Measurements from ENCODE around the gene KIF3B. TPM values are rescaled to one million over a fixed set of nuclear protein-coding genes. Genes with fewer than 3 reads are reported as not detected.

The KIF3B gene
- total RNA-seq, 1 experiment from 2014 or later, result 24.3 TPM

DNA sequence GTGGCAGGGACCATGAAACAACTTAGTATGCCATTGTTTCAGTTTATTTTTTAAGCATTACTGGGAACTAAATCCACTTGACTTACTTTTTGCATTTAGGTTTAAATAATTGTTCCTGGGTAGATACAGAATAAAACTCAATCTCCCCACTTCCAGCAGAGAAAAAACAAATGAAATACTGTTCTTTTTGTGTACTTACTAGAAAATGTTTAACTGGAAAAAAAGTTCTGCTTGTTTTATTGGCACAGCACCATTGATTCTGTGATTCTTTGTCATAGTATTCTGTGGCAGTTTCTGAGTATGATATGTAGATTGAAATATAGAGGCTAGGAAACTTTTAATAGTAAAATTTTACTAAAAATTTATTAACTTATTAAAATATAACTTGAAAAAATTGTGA, 90.9 kb downstream of the KIF3B start:
- H3K4me3 ChIP-seq (ENCODE audit: low read depth, low read length, poor library complexity, severe bottlenecking), result no peak overlapping the region
- no peaks in the 10 kb centered on the region for H3K4me1 ChIP-seq (ENCODE audit: insufficient read depth, low read length, poor library complexity, severe bottlenecking)
- BruUV-seq (replicated peaks), result no TSS peak
- TF ChIP-seq CTCF (conservative IDR thresholded peaks at IDR 0.05; ENCODE audit: low read depth, low read length), result no peak
- no peak for TF ChIP-seq EZH2 (IDR thresholded peaks at IDR 0.05; ENCODE audit: borderline replicate concordance, low read depth, low read length, poor library complexity, severe bottlenecking)
- intact Hi-C loops (cut with micrococcal nuclease; ENCODE audit: unreplicated experiment), result no loop called here
- no peak for DNase-seq (ENCODE audit: low spot score)
- peaks cover 27% of the 10 kb centered on the region for H3K36me3 ChIP-seq (ENCODE audit: insufficient read depth, low read length, poor library complexity, severe bottlenecking)
- no peak overlapping the region for H3K27ac ChIP-seq (ENCODE audit: low read depth, low read length, poor library complexity, severe bottlenecking)
- H3K9me3 ChIP-seq (ENCODE audit: low read depth, low read length, poor library complexity, severe bottlenecking), result no peaks in the 10 kb centered on the region
- H3K27me3 ChIP-seq (replicated peaks; ENCODE audit: insufficient read depth, low read depth, low read length, poor library complexity), result no peaks in the 10 kb centered on the region
- POLR2A ChIA-PET (ENCODE audit: low non-redundant PET), result no interaction called here
- CTCF ChIA-PET, result no interaction called here

DNA sequence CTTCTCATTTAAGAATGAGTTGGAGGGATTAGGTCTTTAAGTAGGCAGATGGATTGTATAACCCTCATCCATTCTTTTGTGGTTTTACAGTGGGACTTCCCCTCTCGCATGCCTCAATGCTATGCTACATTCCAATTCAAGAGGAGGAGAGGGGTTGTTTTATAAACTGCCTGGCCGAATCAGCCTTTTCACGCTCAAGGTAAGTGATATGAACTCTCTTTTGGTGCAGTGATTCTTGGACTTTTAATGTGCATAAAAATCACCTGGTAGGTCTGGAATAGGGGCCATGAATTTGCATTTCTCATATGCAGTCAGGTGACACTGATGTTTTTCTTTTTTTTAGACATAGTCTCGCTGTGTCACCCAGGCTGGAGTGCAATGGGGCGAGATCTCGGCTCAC, 91.5 kb downstream of the KIF3B start:
- peaks cover 29% of the 10 kb centered on the region for H3K36me3 ChIP-seq (ENCODE audit: insufficient read depth, low read length, poor library complexity, severe bottlenecking)
- no peaks in the 10 kb centered on the region for H3K9me3 ChIP-seq (ENCODE audit: low read depth, low read length, poor library complexity, severe bottlenecking)
- BruUV-seq (replicated peaks), result no TSS peak
- DNase-seq (ENCODE audit: low spot score), result no peak
- H3K27me3 ChIP-seq (replicated peaks; ENCODE audit: insufficient read depth, low read depth, low read length, poor library complexity), result no peaks in the 10 kb centered on the region
- TF ChIP-seq CTCF (conservative IDR thresholded peaks at IDR 0.05; ENCODE audit: low read depth, low read length), result no peak
- no peak for TF ChIP-seq EZH2 (IDR thresholded peaks at IDR 0.05; ENCODE audit: borderline replicate concordance, low read depth, low read length, poor library complexity, severe bottlenecking)
- ChIA-PET CTCF (no interaction called here), POLR2A (ENCODE audit: low non-redundant PET) (no interaction called here)
- no peaks in the 10 kb centered on the region for H3K4me1 ChIP-seq (ENCODE audit: insufficient read depth, low read length, poor library complexity, severe bottlenecking)
- intact Hi-C loops (cut with micrococcal nuclease; ENCODE audit: unreplicated experiment), result no loop called here
- H3K4me3 ChIP-seq (ENCODE audit: low read depth, low read length, poor library complexity, severe bottlenecking), result no peak overlapping the region
- H3K27ac ChIP-seq (ENCODE audit: low read depth, low read length, poor library complexity, severe bottlenecking), result peak overlapping the region; percentile 20

GRCh38 chr20:32370897-32371296, 93.4 kb downstream of the KIF3B start:
- Histone ChIP-seq H3K4me1 (ENCODE audit: insufficient read depth, low read length, poor library complexity, severe bottlenecking) (no peaks in the 10 kb centered on the region), H3K36me3 (ENCODE audit: insufficient read depth, low read length, poor library complexity, severe bottlenecking) (peaks cover 29% of the 10 kb centered on the region), H3K9me3 (ENCODE audit: low read depth, low read length, poor library complexity, severe bottlenecking) (no peaks in the 10 kb centered on the region), H3K4me3 (ENCODE audit: low read depth, low read length, poor library complexity, severe bottlenecking) (no peak overlapping the region), H3K27me3 (replicated peaks; ENCODE audit: insufficient read depth, low read depth, low read length, poor library complexity) (no peaks in the 10 kb centered on the region), H3K27ac (ENCODE audit: low read depth, low read length, poor library complexity, severe bottlenecking) (no peak overlapping the region)
- intact Hi-C loops (cut with micrococcal nuclease; ENCODE audit: unreplicated experiment), result no loop called here
- DNase-seq (ENCODE audit: low spot score), result no peak
- ChIA-PET POLR2A (ENCODE audit: low non-redundant PET) (no interaction called here), CTCF (no interaction called here)
- TF ChIP-seq EZH2 (IDR thresholded peaks at IDR 0.05; ENCODE audit: borderline replicate concordance, low read depth, low read length, poor library complexity, severe bottlenecking) (no peak), CTCF (conservative IDR thresholded peaks at IDR 0.05; ENCODE audit: low read depth, low read length) (no peak)
- BruUV-seq (replicated peaks), result no TSS peak

All from A673 (cell line).